ENCODE data around the gene MPG.

GRCh38 chr16:91484-91883 is 13.5 kb downstream of the MPG start:
- no peak for TF ChIP-seq POLR2A (IDR thresholded peaks at IDR 0.05; ENCODE audit: low read length)
- no peak for TF ChIP-seq GATA1 (IDR thresholded peaks at IDR 0.05; ENCODE audit: low read depth, low read length)

Data from erythroblast (primary cell).